Measurements from ENCODE around the gene ADAM12.

ADAM12 gene

DNA sequence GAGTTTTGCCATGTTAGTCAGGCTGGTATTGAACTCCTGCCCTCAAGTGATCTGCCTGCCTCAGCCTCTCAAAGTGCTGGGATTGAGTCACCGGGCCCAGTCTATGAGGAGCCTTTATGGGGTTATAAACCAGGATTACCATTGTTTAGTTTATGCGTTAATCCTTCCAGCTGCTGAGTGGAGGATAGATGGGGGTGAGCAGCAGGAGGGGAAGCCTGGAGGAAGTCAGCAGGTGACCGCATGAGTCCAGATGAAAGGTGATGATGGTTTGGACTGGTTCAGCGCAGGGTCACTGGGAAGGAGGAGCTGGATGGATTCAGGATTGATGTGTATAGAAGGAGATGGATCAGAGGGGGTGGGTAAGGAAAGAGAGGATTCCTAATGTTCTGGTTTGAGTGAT lies 197.1 kb downstream of the ADAM12 start (continued):
- TF ChIP-seq ZNF132 (tag by site-specific recombination; IDR thresholded peaks at IDR 0.05; ENCODE audit: borderline replicate concordance) (no peak), ZNF169 (tag by site-specific recombination; IDR thresholded peaks at IDR 0.05) (no peak), ZNF2 (tag by site-specific recombination; IDR thresholded peaks at IDR 0.05) (0 out of 2 replicates have a peak, but pooled peaks have one; percentile 34), ZNF155 (tag by site-specific recombination; IDR thresholded peaks at IDR 0.05) (no peak), ZNF76 (tag by site-specific recombination; IDR thresholded peaks at IDR 0.05; ENCODE audit: borderline replicate concordance, low read depth) (no peak), ZNF16 (tag by site-specific recombination; IDR thresholded peaks at IDR 0.05; ENCODE audit: low read depth) (no peak), ZFP69B (tag by site-specific recombination; IDR thresholded peaks at IDR 0.05) (no peak; the same call in 1 of the 2 replicates), ZNF274 (IDR thresholded peaks at IDR 0.05; ENCODE audit: low read length) (no peak), ZNF274 (tag by site-specific recombination; IDR thresholded peaks at IDR 0.05; ENCODE audit: borderline replicate concordance) (no peak), ZNF248 (tag by site-specific recombination; IDR thresholded peaks at IDR 0.05) (no peak), SCRT2 (tag by site-specific recombination; IDR thresholded peaks at IDR 0.05) (no peak), ZNF785 (tag by site-specific recombination; IDR thresholded peaks at IDR 0.05) (no peak), ZNF548 (tag by site-specific recombination; IDR thresholded peaks at IDR 0.05) (no peak), YY1 (tag by site-specific recombination; IDR thresholded peaks at IDR 0.05) (no peak), ZNF791 (tag by site-specific recombination; IDR thresholded peaks at IDR 0.05) (no peak), ZNF24 (tag by site-specific recombination; IDR thresholded peaks at IDR 0.05) (peak; percentile 43; the same call in 1 of the 2 replicates), ZFP3 (tag by site-specific recombination; IDR thresholded peaks at IDR 0.05; ENCODE audit: low read depth) (no peak), ZNF610 (tag by site-specific recombination; IDR thresholded peaks at IDR 0.05; ENCODE audit: borderline replicate concordance) (peak; percentile 71; the same call in 1 of the 2 replicates), ZNF404 (tag by site-specific recombination; IDR thresholded peaks at IDR 0.05) (no peak), ZNF266 (tag by site-specific recombination; IDR thresholded peaks at IDR 0.05; ENCODE audit: low read depth) (no peak), RBAK (tag by site-specific recombination; IDR thresholded peaks at IDR 0.05) (no peak), ZNF311 (tag by site-specific recombination; IDR thresholded peaks at IDR 0.05; ENCODE audit: borderline replicate concordance) (no peak), GLIS1 (tag by site-specific recombination; IDR thresholded peaks at IDR 0.05) (peak; percentile 72)
- TF ChIP-seq, protein P1, sequence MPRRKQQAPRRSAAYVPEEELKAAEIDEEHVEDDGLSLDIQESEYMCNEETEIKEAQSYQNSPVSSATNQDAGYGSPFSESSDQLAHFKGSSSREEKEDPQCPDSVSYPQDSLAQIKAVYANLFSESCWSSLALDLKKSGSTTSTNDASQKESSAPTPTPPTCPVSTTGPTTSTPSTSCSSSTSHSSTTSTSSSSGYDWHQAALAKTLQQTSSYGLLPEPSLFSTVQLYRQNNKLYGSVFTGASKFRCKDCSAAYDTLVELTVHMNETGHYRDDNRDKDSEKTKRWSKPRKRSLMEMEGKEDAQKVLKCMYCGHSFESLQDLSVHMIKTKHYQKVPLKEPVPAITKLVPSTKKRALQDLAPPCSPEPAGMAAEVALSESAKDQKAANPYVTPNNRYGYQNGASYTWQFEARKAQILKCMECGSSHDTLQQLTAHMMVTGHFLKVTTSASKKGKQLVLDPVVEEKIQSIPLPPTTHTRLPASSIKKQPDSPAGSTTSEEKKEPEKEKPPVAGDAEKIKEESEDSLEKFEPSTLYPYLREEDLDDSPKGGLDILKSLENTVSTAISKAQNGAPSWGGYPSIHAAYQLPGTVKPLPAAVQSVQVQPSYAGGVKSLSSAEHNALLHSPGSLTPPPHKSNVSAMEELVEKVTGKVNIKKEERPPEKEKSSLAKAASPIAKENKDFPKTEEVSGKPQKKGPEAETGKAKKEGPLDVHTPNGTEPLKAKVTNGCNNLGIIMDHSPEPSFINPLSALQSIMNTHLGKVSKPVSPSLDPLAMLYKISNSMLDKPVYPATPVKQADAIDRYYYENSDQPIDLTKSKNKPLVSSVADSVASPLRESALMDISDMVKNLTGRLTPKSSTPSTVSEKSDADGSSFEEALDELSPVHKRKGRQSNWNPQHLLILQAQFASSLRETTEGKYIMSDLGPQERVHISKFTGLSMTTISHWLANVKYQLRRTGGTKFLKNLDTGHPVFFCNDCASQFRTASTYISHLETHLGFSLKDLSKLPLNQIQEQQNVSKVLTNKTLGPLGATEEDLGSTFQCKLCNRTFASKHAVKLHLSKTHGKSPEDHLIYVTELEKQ (tag by site-specific recombination; IDR thresholded peaks at IDR 0.05; ENCODE audit: borderline replicate concordance): peak; percentile 81; the same call in 1 of the 2 replicates
- TF ChIP-seq, protein P2, sequence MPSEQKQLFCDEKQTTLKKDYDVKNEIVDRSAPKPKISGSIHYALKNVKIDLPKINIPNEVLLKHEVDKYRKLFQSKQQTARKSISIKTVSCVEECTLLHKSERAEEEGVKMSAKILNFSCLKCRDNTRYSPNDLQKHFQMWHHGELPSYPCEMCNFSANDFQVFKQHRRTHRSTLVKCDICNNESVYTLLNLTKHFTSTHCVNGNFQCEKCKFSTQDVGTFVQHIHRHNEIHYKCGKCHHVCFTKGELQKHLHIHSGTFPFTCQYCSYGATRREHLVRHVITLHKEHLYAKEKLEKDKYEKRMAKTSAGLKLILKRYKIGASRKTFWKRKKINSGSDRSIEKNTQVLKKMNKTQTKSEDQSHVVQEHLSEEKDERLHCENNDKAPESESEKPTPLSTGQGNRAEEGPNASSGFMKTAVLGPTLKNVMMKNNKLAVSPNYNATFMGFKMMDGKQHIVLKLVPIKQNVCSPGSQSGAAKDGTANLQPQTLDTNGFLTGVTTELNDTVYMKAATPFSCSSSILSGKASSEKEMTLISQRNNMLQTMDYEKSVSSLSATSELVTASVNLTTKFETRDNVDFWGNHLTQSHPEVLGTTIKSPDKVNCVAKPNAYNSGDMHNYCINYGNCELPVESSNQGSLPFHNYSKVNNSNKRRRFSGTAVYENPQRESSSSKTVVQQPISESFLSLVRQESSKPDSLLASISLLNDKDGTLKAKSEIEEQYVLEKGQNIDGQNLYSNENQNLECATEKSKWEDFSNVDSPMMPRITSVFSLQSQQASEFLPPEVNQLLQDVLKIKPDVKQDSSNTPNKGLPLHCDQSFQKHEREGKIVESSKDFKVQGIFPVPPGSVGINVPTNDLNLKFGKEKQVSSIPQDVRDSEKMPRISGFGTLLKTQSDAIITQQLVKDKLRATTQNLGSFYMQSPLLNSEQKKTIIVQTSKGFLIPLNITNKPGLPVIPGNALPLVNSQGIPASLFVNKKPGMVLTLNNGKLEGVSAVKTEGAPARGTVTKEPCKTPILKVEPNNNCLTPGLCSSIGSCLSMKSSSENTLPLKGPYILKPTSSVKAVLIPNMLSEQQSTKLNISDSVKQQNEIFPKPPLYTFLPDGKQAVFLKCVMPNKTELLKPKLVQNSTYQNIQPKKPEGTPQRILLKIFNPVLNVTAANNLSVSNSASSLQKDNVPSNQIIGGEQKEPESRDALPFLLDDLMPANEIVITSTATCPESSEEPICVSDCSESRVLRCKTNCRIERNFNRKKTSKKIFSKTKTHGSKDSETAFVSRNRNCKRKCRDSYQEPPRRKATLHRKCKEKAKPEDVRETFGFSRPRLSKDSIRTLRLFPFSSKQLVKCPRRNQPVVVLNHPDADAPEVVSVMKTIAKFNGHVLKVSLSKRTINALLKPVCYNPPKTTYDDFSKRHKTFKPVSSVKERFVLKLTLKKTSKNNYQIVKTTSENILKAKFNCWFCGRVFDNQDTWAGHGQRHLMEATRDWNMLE (tag by site-specific recombination; conservative IDR thresholded peaks at IDR 0.05; ENCODE audit: low read depth): no peak
- TF ChIP-seq, protein P3, sequence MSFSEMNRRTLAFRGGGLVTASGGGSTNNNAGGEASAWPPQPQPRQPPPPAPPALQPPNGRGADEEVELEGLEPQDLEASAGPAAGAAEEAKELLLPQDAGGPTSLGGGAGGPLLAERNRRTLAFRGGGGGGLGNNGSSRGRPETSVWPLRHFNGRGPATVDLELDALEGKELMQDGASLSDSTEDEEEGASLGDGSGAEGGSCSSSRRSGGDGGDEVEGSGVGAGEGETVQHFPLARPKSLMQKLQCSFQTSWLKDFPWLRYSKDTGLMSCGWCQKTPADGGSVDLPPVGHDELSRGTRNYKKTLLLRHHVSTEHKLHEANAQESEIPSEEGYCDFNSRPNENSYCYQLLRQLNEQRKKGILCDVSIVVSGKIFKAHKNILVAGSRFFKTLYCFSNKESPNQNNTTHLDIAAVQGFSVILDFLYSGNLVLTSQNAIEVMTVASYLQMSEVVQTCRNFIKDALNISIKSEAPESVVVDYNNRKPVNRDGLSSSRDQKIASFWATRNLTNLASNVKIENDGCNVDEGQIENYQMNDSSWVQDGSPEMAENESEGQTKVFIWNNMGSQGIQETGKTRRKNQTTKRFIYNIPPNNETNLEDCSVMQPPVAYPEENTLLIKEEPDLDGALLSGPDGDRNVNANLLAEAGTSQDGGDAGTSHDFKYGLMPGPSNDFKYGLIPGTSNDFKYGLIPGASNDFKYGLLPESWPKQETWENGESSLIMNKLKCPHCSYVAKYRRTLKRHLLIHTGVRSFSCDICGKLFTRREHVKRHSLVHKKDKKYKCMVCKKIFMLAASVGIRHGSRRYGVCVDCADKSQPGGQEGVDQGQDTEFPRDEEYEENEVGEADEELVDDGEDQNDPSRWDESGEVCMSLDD (tag by site-specific recombination; IDR thresholded peaks at IDR 0.05): no peak
- TF ChIP-seq, protein P4, sequence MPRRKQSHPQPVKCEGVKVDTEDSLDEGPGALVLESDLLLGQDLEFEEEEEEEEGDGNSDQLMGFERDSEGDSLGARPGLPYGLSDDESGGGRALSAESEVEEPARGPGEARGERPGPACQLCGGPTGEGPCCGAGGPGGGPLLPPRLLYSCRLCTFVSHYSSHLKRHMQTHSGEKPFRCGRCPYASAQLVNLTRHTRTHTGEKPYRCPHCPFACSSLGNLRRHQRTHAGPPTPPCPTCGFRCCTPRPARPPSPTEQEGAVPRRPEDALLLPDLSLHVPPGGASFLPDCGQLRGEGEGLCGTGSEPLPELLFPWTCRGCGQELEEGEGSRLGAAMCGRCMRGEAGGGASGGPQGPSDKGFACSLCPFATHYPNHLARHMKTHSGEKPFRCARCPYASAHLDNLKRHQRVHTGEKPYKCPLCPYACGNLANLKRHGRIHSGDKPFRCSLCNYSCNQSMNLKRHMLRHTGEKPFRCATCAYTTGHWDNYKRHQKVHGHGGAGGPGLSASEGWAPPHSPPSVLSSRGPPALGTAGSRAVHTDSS (tag by site-specific recombination; IDR thresholded peaks at IDR 0.05): no peak
- TF ChIP-seq, protein P5, sequence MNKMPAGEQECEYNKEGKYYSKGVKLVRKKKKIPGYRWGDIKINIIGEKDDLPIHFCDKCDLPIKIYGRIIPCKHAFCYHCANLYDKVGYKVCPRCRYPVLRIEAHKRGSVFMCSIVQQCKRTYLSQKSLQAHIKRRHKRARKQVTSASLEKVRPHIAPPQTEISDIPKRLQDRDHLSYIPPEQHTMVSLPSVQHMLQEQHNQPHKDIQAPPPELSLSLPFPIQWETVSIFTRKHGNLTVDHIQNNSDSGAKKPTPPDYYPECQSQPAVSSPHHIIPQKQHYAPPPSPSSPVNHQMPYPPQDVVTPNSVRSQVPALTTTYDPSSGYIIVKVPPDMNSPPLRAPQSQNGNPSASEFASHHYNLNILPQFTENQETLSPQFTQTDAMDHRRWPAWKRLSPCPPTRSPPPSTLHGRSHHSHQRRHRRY (tag by site-specific recombination; IDR thresholded peaks at IDR 0.05): no peak
